Measurements from ENCODE around the gene CDKN1C. TPM values are rescaled to one million over a fixed set of nuclear protein-coding genes. Genes with fewer than 3 reads are reported as not detected.

CDKN1C gene
- total and polyA plus RNA-seq, 2 donors (not counting 1 experiment from before 2014, with no cell fraction given) = 8.6 to 31.5 TPM

DNA sequence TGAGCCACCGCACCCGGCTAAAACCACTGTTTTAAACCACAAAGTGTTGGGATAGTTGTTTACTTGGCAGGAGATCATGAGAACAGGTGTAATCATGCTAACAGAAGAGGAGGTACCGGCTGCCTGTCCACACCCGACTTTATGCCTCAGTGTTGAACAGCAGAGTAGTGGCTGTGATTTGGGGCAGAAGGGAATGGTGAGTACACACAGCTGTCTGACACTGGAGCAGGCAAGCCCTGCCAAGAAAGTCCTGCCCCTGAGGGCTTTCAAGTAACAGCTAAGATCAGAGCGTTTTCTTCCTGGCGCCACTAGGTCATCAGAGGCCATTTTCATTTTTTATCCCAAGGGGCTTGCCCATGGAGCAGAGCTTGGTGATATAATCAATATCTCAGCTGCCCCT is 8.1 kb downstream of the CDKN1C start:
- Histone ChIP-seq H3K4me1 (ENCODE audit: control insufficient read depth, extremely low read depth, insufficient read depth, low read length) (no peaks in the 10 kb centered on the region), H3K9me3 (ENCODE audit: control insufficient read depth, insufficient read depth, low read depth, low read length) (no peaks in the 10 kb centered on the region), H3K4me3 (replicated peaks in 1 of 4; ENCODE audit: control extremely low read depth in 1 of 4, insufficient read depth in 1 of 4, low read depth in 3 of 4, low read length in 4 of 4) (no peak overlapping the region), H3K9ac (ENCODE audit: insufficient read depth, low read length) (no peak overlapping the region), H3K27me3 (ENCODE audit: control insufficient read depth, insufficient read depth, low read length) (peaks cover 2% of the 10 kb centered on the region), H4K20me1 (ENCODE audit: control insufficient read depth, extremely low read depth, insufficient read depth, low read length) (no peaks in the 10 kb centered on the region), H2AFZ (ENCODE audit: low read length) (no peak overlapping the region), H3K36me3 (ENCODE audit: control insufficient read depth, insufficient read depth, low read length) (no peaks in the 10 kb centered on the region), H3K4me2 (ENCODE audit: extremely low read depth, insufficient read depth, low read length) (no peak overlapping the region), H3K79me2 (ENCODE audit: control insufficient read depth, insufficient read depth, low read length) (no peaks in the 10 kb centered on the region), H3K27ac (ENCODE audit: insufficient read depth, low read length) (no peak overlapping the region)
- peak in 1 of 2 donors; percentile 47 for DNase-seq (ENCODE audit: low read depth in 2 of 2)
- TF ChIP-seq CTCF (conservative IDR thresholded peaks at IDR 0.05 in 1 of 2, IDR thresholded peaks at IDR 0.05 in 1 of 2; ENCODE audit: low read depth in 1 of 2, low read length in 2 of 2) (no peak), EZH2 (IDR thresholded peaks at IDR 0.05; ENCODE audit: low read length, missing control alignments) (no peak)

DNA sequence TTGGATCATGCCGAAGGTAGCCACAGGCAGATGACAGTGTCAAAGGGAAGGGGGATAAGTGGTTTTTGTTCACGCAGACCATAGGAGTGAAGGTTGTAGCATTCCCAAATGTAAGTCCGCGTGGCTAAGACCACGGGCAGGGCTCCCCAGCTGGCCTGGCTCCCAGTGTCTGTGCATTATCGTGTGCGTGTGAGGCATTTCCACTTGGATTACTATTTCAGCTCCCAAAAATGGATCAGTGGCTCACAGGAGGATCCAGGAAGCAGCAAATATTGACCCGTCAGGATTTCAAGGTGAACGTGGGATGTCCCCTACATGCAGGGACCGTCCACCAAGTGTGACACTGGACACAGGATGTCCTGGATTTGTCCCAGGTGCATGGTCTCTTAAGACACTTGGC is 10.6 kb downstream of the CDKN1C start:
- no peak for DNase-seq (ENCODE audit: low read depth in 2 of 2)
- H3K79me2 ChIP-seq (ENCODE audit: control insufficient read depth, insufficient read depth, low read length) = no peaks in the 10 kb centered on the region
- peaks cover 2% of the 10 kb centered on the region for H3K27me3 ChIP-seq (ENCODE audit: control insufficient read depth, insufficient read depth, low read length)
- H3K27ac ChIP-seq (ENCODE audit: insufficient read depth, low read length) = no peak overlapping the region
- H3K9me3 ChIP-seq (ENCODE audit: control insufficient read depth, insufficient read depth, low read depth, low read length) = no peaks in the 10 kb centered on the region
- H3K4me3 ChIP-seq (replicated peaks in 1 of 4; ENCODE audit: control extremely low read depth in 1 of 4, insufficient read depth in 1 of 4, low read depth in 3 of 4, low read length in 4 of 4) = no peak overlapping the region
- no peaks in the 10 kb centered on the region for H4K20me1 ChIP-seq (ENCODE audit: control insufficient read depth, extremely low read depth, insufficient read depth, low read length)
- no peak overlapping the region for H2AFZ ChIP-seq (ENCODE audit: low read length)
- H3K36me3 ChIP-seq (ENCODE audit: control insufficient read depth, insufficient read depth, low read length) = no peaks in the 10 kb centered on the region
- no peak overlapping the region for H3K9ac ChIP-seq (ENCODE audit: insufficient read depth, low read length)
- no peak overlapping the region for H3K4me2 ChIP-seq (ENCODE audit: extremely low read depth, insufficient read depth, low read length)
- TF ChIP-seq CTCF (conservative IDR thresholded peaks at IDR 0.05 in 1 of 2, IDR thresholded peaks at IDR 0.05 in 1 of 2; ENCODE audit: low read depth in 1 of 2, low read length in 2 of 2) (no peak), EZH2 (IDR thresholded peaks at IDR 0.05; ENCODE audit: low read length, missing control alignments) (no peak)
- H3K4me1 ChIP-seq (ENCODE audit: control insufficient read depth, extremely low read depth, insufficient read depth, low read length) = no peaks in the 10 kb centered on the region

GRCh38 chr11:2870969-2871680 is 14.4 kb downstream of the CDKN1C start:
- no peak overlapping the region for H3K4me2 ChIP-seq (ENCODE audit: extremely low read depth, insufficient read depth, low read length)
- no peak overlapping the region for H3K9ac ChIP-seq (ENCODE audit: insufficient read depth, low read length)
- H3K4me1 ChIP-seq (ENCODE audit: control insufficient read depth, extremely low read depth, insufficient read depth, low read length) = no peaks in the 10 kb centered on the region
- H3K9me3 ChIP-seq (ENCODE audit: control insufficient read depth, insufficient read depth, low read depth, low read length) = no peaks in the 10 kb centered on the region
- H3K36me3 ChIP-seq (ENCODE audit: control insufficient read depth, insufficient read depth, low read length) = no peaks in the 10 kb centered on the region
- no peaks in the 10 kb centered on the region for H3K79me2 ChIP-seq (ENCODE audit: control insufficient read depth, insufficient read depth, low read length)
- no peak for DNase-seq (ENCODE audit: low read depth in 2 of 2)
- no peak overlapping the region for H3K27ac ChIP-seq (ENCODE audit: insufficient read depth, low read length)
- H4K20me1 ChIP-seq (ENCODE audit: control insufficient read depth, extremely low read depth, insufficient read depth, low read length) = no peaks in the 10 kb centered on the region
- no peak overlapping the region for H3K4me3 ChIP-seq (replicated peaks in 1 of 4; ENCODE audit: control extremely low read depth in 1 of 4, insufficient read depth in 1 of 4, low read depth in 3 of 4, low read length in 4 of 4)
- no peak for TF ChIP-seq EZH2 (IDR thresholded peaks at IDR 0.05; ENCODE audit: low read length, missing control alignments)
- no peak for TF ChIP-seq CTCF (conservative IDR thresholded peaks at IDR 0.05 in 1 of 2, IDR thresholded peaks at IDR 0.05 in 1 of 2; ENCODE audit: low read depth in 1 of 2, low read length in 2 of 2)
- no peak overlapping the region for H2AFZ ChIP-seq (ENCODE audit: low read length)
- peaks cover 8% of the 10 kb centered on the region for H3K27me3 ChIP-seq (ENCODE audit: control insufficient read depth, insufficient read depth, low read length)

Data from fibroblast of lung (primary cell).